ENCODE measurements around the gene NADK2.

The NADK2 gene

DNA sequence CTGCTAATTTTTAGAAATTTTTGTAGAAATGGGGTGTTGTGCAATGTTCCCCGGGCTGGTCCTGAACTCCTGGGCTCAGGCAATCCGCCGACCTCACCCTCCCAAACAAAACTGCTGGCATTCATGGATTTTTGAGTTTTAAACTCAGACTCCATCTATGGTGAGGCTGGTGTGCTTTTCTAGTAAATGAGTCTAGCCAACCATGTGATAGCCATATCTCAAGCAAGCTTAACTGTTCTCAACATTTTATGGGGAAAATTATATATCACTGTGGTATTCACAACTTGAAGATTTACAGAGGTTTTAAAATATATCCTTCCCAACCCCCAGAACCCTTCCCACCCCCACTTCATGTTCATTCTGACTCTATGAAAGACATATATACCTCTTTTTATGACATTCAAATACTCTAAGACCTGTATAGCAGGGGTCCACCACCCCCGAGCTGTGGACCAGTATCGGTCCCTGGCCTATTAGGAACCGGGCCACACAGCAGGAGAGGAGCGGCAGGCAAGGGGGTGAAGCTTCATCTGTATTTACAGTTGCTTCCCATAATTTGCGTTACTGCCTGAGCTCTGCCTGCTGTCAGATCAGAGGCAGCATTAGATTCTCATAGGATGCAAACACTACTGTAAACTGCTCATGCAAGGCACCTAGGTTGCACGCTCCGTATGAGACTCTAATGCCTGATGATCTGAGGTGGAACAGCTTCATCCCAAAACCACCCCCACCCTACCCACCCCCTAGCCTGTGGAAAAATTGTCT lies 4.5 kb upstream of the NADK2 start:
- DNase-seq = no peak

DNA sequence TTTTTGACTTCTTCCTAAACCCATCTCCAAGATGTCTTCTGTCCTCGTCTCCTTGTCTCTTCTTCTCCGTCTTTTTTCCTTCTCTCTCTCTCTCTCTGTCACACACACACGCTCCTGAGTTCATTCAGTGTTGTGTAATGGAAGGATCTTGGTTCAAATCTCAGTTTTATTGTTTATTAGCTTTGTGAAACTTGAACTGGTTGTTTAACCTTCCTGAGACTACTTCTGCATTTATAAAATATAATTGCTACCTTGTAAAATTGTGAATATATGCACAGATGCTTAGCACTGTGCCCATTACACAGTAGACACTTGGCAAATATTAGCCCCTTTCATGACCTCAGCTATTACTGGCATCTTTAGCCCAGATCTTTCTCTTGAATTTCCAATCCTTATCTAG lies 2.4 kb upstream of the NADK2 start:
- DNase-seq = no peak

DNA sequence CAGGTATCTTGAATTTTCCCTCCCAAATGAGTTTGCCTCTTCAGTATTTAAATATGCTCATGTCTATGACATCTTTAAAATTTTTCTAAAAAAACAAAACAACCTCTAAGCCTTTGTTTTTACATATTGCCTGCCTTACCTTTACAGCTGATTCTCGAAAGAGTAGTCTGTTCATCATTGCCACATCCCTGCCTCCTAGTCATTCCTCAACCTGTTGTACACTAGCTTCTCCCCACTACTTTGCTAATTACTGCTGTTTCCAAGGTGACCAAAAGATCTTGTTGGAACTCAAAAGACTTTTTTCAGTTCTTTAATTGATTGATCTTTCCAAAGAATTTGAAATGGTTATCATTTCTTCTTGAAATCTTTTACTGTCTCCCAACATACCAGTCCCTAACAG lies 1.9 kb upstream of the NADK2 start:
- DNase-seq = no peak

DNA sequence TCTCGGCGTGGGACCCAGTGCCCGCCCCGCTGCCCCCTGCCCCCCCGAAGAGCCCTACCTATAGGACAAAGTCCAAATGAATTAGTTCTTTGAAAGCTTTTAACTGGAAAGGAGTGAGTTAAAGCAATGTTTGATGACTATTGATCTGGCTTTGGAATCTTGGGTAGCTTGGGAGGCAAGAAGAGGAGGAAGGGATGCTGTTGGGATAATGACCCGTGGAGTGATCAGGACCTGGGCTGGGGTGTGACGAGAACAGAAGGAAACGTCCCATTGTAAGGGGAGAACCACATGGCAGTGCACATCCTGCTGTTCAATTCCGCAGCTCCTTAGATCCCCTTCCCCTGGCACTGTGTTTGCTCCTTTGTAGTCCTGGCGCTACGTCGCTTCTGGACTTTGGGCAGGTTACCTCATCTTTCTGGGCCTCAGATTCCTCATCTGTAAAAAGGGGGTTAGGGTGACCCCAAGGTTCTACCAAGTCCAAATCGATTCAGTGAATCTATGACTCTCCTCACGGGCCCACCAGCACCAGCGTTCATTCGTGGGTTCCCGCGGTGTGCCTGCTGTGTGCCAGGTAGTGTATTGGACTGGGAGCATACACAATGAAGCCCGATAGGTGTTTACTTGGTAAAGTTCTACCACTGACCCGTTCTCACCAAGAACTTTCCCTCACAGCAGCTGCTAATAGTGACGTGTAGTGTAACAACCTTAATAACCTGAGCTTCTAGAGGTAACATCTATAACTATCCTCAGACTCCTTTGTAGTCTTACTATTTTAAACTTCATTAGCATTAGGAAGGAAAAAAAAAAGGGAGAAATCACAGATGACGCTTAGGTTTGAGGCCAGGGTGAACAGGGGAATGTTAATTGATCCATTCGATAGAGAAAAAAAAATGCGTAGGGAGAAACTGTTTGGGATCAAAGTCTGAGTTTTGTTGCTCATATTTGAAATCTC lies 1.1 kb upstream of the NADK2 start:
- no peak for DNase-seq

DNA sequence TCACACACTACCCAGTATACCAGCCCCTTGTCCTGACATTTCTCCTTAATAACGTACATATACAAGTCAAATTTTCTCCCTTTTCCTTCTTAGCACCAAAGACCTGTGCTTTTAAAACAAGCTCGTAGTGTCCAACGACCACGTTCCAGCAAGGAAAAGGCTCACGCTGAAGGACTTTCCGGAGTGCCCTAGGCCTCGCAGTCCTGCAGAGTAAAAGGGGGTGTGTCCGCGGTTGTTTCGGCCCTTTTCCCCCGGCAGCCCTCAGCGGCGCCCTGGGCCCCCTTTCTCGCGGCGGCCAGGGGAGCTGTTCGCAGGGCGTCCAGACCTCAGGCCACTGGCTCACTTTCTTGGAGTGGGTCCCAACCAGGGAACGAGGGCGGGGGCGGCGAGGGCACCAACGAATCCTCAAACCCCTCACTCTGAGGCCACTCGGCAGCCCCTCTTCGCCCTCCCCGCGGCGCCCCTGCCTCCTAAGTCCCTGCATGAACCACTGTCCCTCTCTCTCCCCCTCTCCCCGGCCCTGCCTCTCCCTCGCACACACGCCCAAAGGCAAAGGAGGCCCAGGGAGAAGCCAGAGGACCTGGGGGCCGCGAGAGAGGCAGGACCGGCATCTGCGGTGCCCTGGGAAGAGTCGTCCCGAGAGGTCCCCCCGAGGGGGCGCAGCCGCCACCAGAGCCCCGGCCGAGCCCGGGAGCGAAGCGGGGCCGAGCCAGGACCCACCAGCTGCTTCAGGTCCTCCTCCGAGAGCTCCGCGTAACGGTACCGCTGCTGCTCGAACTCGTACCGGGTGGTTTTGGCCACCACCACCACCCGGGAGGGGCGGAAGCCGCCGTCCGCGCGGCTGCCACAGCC lies 720 bp downstream of the NADK2 start:
- no peak for DNase-seq

DNA sequence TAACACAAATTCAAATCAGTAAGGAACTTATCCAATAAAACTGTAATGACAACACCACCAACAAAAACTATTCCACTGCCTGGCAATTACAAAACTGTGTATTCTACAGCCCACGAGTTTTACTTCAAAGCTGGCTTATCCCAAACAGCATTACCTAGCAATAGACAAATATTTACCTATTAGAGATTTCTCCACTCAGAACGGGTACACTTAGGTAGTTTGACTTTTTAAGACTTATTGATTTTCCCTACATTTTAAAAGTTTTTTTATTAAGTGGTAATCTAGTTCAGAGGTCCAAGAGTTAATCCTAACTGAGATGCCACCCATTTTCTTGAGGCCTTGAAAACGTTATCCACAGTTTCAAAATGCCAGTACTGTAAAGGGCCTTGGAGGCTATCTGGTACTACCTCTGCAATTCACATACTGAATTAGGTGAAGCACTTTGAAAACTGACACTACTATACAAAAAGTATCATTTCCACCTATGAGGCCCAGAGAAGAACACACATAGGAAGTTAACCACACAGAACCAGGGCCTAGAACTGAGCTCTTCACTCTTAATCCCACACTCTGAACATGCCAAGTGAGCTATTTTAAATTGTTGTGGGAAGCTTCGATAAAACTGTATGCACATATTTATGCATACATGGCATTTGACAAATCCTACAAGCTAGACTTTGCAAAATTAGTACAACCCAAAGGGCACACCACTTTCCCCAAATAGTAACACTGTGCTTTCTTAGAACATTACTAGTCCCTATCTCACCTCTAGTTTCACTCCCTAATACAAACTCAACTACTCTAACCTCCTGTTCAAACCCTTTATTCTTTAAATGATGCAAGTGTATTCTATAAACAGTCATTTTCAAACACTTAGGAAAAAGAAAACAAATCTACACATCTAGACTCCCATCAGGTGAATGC lies 2.1 kb downstream of the NADK2 start:
- DNase-seq = no peak

DNA sequence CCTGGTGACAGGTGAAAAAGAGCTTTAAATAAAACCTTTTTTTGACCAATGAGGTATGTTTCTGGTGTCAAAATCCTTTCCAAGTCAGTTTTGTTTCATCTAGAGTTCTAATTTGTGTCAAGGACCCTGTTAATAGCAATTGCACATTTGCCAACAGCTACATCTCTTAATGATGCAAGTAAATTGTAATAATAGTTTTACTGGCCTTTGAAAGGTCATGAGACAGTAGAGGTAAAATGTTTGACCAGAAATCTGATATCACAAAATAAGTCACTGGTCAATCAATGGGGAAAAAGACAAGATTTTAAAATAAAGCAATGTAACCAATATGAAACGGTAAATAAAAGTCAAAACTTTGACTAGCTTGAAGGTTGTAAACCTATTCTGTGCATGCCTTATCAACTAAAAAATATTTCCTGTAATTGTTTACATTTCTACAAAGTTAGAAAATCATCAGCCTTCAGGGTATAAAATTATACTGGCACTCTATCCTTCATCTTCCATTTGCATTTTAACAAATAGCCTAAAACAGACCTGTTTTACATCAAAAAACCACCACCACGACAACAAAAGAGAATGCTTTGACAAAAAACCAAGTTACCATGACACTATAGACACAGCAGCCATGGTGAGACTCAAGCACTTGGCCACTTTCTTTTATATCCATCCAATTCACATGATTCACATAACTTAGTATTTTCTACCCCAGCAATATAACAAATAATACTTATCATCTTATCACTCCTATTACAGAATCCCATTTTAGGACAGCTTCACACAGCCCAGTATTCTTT lies 3.0 kb downstream of the NADK2 start:
- no peak for DNase-seq

DNA sequence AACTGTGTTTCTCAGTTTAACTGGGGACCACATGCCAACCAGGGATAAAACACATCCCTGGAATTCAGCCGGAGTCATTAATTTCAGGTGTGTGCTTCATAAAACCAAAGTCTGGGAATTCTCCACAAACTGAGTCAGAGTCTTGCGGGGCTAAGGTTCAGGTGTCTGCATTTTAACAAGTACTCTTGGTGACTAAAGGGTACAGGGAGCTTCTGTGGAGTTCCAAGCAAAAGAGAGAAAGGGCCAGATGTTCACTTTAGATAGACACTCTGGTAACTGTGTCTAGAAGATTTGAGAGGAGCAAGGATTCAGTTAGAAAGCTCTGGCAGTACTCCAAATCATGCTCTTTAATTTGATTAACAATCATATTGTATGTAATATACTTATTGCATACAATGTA lies 4.0 kb downstream of the NADK2 start:
- no peak for DNase-seq

DNA sequence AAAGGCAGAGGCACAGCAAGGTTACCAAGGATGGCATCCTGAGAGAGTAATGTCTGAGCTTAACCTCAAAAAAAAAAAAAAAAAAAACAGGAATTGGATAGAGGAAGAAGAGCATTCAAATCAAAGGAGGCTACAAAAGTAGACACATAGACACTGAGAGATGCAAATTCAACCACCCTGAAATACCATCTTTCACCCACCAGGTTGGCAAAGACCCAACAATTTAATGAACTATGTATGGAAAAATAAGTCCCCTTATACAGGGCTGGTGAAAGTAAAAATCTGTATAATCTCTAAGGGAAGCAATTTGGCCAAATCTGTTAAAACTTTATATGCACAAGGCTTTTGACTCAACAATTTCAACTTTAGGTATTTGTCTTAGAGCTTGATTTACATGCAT lies 4.9 kb downstream of the NADK2 start:
- DNase-seq = no peak

DNA sequence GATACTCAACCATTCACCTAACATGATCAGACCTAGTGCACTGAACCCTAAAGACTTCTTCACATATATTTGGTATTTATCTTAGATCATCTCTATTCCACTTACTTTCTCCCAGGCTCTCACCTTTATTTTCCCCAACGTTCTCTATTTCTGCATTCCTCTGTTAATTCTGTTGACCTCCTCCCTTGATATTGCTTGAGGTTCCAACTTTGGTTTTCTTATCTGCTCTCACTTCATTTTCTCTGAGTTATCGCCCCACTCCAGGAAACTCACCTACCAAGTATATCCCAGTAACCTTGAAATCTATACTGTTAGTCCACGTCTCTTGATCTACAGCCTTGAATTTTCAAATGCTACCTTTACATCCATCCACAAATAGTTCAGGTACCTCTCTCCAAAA lies 9.2 kb downstream of the NADK2 start:
- DNase-seq = no peak

DNA sequence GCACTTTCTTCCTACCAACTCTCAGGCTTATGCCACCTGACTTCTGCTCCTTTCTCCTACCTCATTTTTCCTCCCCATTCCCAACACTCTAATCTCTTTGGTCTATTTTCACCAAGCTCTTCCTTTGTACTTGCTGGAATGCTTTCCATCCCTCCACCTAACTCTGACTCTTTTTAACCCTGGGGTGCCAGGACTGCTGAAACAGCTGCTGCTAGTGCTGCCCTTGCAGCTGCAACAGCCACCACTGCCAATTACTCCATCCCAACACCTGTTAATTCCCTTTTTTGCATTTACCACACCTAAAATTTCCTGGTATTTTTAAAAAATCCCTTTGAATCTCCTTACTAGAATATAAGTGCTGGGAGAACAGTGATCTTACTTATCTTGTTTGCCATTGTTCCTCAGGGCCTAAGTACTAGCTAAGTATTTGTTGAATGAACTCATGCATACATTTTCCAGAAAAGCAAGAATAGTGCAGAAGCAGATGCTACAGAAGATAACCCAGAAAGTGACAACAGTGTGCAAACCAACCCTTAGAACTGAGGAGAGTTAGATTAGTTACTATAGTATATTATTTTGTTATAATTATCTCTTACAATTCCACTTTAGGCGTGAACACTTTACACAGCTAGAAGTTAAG lies 11.5 kb downstream of the NADK2 start:
- no peak for DNase-seq

DNA sequence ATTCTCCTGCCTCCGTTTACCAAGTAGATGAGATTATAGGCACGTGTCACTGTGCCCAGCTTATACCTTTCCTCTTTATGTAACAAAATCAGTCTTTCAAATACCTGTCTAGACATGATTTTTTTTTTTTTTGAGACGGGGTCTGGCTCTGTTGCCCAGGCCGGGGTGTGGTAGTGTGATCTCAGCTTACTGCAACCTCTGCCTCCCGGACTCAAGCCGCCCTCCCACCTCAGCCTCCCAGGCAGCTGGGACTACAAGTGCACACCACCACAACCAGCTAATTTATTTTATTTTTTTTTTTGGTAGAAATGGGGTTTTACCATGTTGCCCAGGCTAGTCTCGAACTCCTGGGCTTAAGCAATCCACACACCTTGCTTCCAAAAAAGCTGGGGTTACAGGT lies 13.2 kb downstream of the NADK2 start:
- DNase-seq = no peak

DNA sequence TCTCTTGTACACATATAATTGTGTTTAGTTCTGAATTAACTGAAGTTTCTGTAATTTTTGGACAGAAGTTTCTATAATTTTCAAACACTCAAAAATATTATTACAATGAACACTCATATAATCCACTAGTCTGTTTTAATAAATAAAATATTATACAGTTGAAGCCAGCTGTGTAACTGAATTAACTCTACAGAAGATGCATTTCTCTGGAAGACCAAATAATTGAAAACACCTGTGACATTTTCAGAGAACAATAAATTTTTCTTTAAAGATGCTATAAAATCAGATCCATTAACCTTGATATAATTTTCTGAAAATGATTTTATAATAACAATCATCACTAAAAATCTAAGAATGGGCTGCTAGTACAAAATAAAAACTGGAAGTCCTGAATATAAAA lies 14.7 kb downstream of the NADK2 start:
- no peak for DNase-seq

DNA sequence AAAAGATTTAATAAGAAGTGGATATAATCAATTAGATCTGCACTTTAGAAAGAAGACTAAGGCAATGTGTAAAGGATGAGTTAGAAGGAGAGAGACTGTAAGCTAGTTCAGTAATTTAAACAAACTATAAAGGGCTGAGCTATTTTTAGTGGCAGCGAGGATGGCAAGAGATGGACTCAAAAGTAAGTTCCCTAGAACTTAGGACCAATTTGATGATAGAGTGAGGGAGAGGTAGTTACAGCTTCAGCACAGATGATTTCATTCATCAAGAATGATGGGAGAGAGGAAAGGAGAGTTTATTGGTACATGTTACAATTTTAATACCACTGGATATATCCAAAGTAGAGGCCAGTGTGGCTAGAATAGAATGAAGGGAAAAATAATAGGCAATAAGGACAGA lies 19.1 kb downstream of the NADK2 start:
- no peak for DNase-seq

DNA sequence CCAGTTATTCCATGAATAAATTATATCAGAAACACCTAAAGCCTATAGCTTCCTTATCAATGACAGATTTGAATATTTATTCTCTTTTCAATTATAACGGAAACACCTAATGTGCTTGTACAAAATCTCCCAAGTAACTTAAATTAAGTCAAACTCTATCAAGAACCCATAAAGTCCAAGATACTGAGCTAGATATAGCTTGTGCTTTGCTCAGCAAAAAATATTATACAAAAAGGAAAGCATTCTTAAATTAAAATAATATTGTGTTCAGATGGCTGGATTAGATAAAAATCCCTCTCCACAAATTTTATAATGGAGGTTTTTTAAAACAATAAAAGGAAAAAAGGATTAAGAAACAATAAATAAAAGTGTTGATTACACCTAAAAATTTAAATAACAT lies 23.7 kb downstream of the NADK2 start:
- no peak for DNase-seq

DNA sequence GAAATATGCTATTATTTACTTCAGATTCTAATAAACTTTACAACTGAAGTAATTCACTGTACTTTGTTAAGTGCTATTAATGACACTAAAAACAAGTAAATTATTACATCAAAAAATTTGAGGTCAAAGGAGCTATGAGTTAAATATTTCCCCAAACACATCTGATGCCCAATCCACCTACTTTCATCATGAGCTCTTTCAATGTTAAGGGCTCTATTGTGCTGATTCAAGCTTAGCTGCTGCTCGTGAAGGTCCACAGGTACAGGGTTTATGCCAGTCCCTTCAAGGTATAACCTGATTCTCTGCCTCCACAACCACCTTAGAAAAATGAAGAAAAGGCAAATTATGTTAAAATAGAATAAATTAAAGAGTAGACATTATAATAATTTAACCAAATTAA lies 24.2 kb downstream of the NADK2 start:
- DNase-seq = no peak

DNA sequence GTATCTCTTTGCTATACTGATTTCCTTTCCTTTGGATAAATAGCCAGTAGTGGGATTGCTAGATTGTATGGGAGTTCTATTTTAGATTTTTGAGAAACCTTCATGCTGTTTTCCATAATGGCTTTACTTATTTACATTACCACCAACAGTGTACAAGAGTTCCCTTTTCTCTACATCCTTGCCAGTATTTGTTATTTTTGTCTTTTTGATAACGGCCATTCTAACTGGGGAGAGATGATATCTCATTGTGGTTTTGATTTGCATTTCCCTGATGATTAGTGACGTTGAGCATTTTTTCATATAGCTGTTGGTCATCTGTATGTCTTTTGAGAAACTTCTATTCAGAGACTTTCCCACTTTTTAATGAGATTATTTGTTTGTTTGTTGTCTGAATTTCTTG lies 25.8 kb downstream of the NADK2 start:
- no peak for DNase-seq

DNA sequence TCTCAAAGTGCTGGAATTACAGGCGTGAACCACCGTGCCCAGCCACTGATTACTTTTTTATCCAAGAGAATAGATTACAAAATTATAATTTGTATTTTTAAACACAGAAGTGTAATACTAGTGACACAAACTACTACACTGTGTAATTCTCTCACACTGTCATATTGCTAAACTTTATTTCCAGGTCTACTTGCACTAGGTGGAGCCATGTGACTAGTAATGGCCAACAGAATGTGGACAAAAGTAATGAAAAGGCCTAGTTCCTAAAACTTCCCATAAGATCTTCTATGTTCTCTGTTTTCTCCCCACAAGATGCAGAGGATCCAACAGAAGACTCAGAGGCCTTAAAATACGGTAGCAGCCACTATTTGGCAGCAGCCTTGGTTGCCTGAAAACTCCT lies 27.3 kb downstream of the NADK2 start:
- DNase-seq = no peak

DNA sequence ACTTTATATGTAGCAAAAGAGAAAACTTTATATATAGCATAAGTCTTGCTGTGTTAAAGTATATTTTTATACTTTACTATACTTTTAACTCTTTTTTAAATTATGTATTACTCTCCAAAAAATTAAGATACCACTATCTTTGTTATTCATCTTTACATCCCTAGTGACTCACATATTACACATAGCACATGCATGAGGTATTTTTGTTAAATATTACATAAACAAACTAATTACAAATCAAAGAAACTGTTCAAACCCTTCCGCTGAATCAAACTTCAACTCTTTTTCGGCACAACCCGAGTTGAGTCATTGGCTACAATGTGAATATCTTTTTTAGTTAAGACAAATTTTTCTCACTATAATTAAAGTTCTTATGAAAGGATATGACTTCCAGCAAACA lies 32.1 kb downstream of the NADK2 start:
- no peak for DNase-seq

DNA sequence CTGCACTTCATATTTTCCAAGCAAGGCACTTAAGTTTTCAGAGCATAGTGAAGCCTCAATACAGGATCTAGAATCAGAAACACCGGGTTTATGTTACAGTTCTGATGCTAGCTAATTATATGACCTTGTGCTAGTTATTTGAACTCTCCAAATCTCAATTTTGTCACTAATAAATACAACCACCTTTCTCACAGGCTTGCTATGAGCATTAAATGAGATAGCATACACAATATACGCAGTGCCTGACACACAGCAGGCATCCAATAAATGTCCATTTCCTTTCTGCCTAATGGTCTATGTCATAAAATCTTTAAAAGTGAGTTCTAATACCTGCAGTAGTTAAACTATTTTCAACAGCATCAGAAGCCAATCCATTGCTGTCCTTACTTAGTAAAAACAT lies 32.9 kb downstream of the NADK2 start:
- DNase-seq = no peak

DNA sequence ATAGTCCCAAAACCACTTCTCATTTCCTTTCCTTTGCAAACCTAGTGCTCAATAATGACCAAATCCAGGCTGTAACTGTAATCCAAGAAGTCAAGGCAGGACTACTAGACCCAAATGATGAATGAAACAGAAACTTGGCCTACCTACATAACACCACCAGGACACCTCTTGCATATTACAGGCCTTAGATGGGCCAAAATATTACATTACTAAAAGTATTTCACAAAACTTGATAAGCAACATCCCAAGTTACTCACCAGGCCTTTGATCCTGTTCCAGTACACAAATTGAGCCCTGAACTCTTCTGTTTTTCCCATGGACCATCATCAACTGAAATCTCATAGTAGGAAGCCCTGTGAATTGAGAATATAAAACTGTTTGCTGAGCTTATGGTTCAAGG lies 34.8 kb downstream of the NADK2 start:
- no peak for DNase-seq

Data from NCI-H1417 treated with DMSO at 0.1 percent for 48 hours (cell line).